ENCODE data around the gene SNED1. TPM values are rescaled to one million over a fixed set of nuclear protein-coding genes. Genes with fewer than 3 reads are reported as not detected.

SNED1 gene
- polyA plus RNA-seq, 1 donor from 2014 or later: 0.32 TPM

- no peaks in the 10 kb centered on the region for H3F3A ChIP-seq (ENCODE audit: insufficient read depth, low read length, poor library complexity, severe bottlenecking)
- H3K27me3 ChIP-seq (ENCODE audit: insufficient read depth, low read depth, low read length): no peaks in the 10 kb centered on the region
- H3K4me2 ChIP-seq (ENCODE audit: low read length): no peak overlapping the region
- H3K9ac ChIP-seq (ENCODE audit: low read length): no peak overlapping the region
- no peak overlapping the region for H3K27ac ChIP-seq (ENCODE audit: low read length)
- no peaks in the 10 kb centered on the region for H3K36me3 ChIP-seq (ENCODE audit: insufficient read depth, low read length)
- no peaks in the 10 kb centered on the region for H3K79me2 ChIP-seq (replicated peaks; ENCODE audit: insufficient read depth, low read length)
- no peak overlapping the region for H2AFZ ChIP-seq (ENCODE audit: low read depth, low read length)
- H3K4me3 ChIP-seq (ENCODE audit: low read length): no peak overlapping the region
- H3K9me2 ChIP-seq (ENCODE audit: insufficient read depth, low read length): no peaks in the 10 kb centered on the region
- H4K20me1 ChIP-seq (ENCODE audit: insufficient read depth): no peaks in the 10 kb centered on the region
- H3K9me3 ChIP-seq (ENCODE audit: low read length): no peaks in the 10 kb centered on the region
- TF ChIP-seq EZH2 (IDR thresholded peaks at IDR 0.05; ENCODE audit: borderline replicate concordance, insufficient read depth, low read length, poor library complexity, severe bottlenecking) (no peak), TAF1 (IDR thresholded peaks at IDR 0.05; ENCODE audit: low read depth) (no peak), POLR2AphosphoS5 (IDR thresholded peaks at IDR 0.05) (no peak), MXI1 (conservative IDR thresholded peaks at IDR 0.05; ENCODE audit: poor library complexity, severe bottlenecking) (no peak), CTCF (IDR thresholded peaks at IDR 0.05; ENCODE audit: poor library complexity, severe bottlenecking) (no peak), EP300 (conservative IDR thresholded peaks at IDR 0.05; ENCODE audit: poor library complexity, severe bottlenecking) (no peak), SMC3 (conservative IDR thresholded peaks at IDR 0.05; ENCODE audit: poor library complexity) (no peak), RAD21 (conservative IDR thresholded peaks at IDR 0.05) (no peak)
- TF ChIP-seq, protein P1, sequence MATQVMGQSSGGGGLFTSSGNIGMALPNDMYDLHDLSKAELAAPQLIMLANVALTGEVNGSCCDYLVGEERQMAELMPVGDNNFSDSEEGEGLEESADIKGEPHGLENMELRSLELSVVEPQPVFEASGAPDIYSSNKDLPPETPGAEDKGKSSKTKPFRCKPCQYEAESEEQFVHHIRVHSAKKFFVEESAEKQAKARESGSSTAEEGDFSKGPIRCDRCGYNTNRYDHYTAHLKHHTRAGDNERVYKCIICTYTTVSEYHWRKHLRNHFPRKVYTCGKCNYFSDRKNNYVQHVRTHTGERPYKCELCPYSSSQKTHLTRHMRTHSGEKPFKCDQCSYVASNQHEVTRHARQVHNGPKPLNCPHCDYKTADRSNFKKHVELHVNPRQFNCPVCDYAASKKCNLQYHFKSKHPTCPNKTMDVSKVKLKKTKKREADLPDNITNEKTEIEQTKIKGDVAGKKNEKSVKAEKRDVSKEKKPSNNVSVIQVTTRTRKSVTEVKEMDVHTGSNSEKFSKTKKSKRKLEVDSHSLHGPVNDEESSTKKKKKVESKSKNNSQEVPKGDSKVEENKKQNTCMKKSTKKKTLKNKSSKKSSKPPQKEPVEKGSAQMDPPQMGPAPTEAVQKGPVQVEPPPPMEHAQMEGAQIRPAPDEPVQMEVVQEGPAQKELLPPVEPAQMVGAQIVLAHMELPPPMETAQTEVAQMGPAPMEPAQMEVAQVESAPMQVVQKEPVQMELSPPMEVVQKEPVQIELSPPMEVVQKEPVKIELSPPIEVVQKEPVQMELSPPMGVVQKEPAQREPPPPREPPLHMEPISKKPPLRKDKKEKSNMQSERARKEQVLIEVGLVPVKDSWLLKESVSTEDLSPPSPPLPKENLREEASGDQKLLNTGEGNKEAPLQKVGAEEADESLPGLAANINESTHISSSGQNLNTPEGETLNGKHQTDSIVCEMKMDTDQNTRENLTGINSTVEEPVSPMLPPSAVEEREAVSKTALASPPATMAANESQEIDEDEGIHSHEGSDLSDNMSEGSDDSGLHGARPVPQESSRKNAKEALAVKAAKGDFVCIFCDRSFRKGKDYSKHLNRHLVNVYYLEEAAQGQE (IDR thresholded peaks at IDR 0.05; ENCODE audit: borderline replicate concordance): no peak
These were observed 42.1 kb upstream of the SNED1 start for GRCh38 chr2:240956171-240956934.

DNA sequence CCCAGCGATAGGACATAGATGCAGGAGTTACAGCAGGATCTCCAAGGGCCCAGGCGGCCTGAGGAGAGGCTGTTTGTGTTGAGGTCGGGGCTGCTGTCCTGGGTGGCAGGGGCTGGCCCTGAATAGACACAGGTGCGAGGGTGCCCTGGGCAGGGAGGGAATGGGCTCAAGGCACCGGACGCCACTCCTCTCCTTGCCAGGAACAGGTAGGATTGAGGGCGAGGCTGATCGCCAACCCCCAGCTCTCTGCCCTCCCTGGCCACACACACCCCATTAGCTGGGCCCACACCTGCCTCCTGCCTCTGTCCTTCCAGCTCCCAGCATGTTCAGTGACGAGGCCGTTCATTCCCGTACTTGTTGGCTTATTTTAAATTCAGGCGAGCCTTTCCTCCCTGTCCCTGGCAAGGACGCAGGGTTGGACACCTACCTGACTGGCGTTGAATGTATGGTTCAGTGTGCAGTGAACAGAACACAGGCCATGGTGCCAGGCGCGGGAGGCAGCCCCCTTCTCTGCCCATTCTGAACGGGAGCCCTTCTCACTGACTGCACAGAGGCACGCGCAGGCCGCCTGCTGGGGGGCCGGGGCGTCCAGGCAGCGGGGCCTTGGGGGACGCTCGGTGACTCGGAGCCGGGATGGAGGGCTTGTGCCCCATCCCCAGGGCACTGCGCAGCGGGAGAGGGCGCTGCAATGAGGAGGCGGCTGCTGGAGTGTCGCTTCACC lies 41.3 kb upstream of the SNED1 start:
- no peak overlapping the region for H3K4me2 ChIP-seq (ENCODE audit: low read length)
- H4K20me1 ChIP-seq (ENCODE audit: insufficient read depth): no peaks in the 10 kb centered on the region
- no peaks in the 10 kb centered on the region for H3K9me2 ChIP-seq (ENCODE audit: insufficient read depth, low read length)
- no peaks in the 10 kb centered on the region for H3K9me3 ChIP-seq (ENCODE audit: low read length)
- no peaks in the 10 kb centered on the region for H3K36me3 ChIP-seq (ENCODE audit: insufficient read depth, low read length)
- H3K4me3 ChIP-seq (ENCODE audit: low read length): no peak overlapping the region
- H3K79me2 ChIP-seq (replicated peaks; ENCODE audit: insufficient read depth, low read length): no peaks in the 10 kb centered on the region
- H3K27me3 ChIP-seq (ENCODE audit: insufficient read depth, low read depth, low read length): no peaks in the 10 kb centered on the region
- H3K9ac ChIP-seq (ENCODE audit: low read length): no peak overlapping the region
- no peak overlapping the region for H2AFZ ChIP-seq (ENCODE audit: low read depth, low read length)
- TF ChIP-seq, protein P1 (IDR thresholded peaks at IDR 0.05; ENCODE audit: borderline replicate concordance): no peak
- TF ChIP-seq TAF1 (IDR thresholded peaks at IDR 0.05; ENCODE audit: low read depth): no peak
- no peak for TF ChIP-seq POLR2AphosphoS5 (IDR thresholded peaks at IDR 0.05)
- no peak for TF ChIP-seq SMC3 (conservative IDR thresholded peaks at IDR 0.05; ENCODE audit: poor library complexity)
- no peak overlapping the region for H3K27ac ChIP-seq (ENCODE audit: low read length)
- H3F3A ChIP-seq (ENCODE audit: insufficient read depth, low read length, poor library complexity, severe bottlenecking): no peaks in the 10 kb centered on the region

Measured in neural cell (in vitro differentiated cells).